Activated CD4-positive, alpha-beta T cell treated with anti-CD3 and anti-CD28 coated beads for 1 hour (primary cell): ENCODE data around the gene FAM9A.

ENCODE experiments used
- DNase-seq: peaks from one replicate; pipeline ENCODE4 v3.0.0-alpha.2; 2020

The FAM9A gene

GRCh38 chrX:8801041-8801599, at the start of gene FAM9A:
FAM9A (minus strand) TSS chrX:8801383; CDS start chrX:8800171, 1,212 bp downstream.
- DNase-seq, result no peak

GRCh38 chrX:8850478-8850877, 49.3 kb upstream of the FAM9A start:
- DNase-seq, result no peak

GRCh38 chrX:8849945-8850344, 48.8 kb upstream of the FAM9A start:
- DNase-seq, result no peak

GRCh38 chrX:8849458-8849857, 48.3 kb upstream of the FAM9A start:
- no peak for DNase-seq

- no peak for DNase-seq
Observed at GRCh38 chrX:8848911-8849310, 47.7 kb upstream of the FAM9A start.

GRCh38 chrX:8848441-8848840, 47.3 kb upstream of the FAM9A start:
- DNase-seq, result no peak

GRCh38 chrX:8847360-8847759, 46.2 kb upstream of the FAM9A start:
- DNase-seq, result no peak

GRCh38 chrX:8846266-8846665, 45.1 kb upstream of the FAM9A start:
- no peak for DNase-seq

GRCh38 chrX:8845469-8845868, 44.3 kb upstream of the FAM9A start:
- no peak for DNase-seq

- no peak for DNase-seq
Observed at GRCh38 chrX:8845060-8845459, 43.9 kb upstream of the FAM9A start.

GRCh38 chrX:8844157-8844556, 43.0 kb upstream of the FAM9A start:
- no peak for DNase-seq

GRCh38 chrX:8841911-8842310, 40.7 kb upstream of the FAM9A start:
- no peak for DNase-seq

GRCh38 chrX:8834392-8834791, 33.2 kb upstream of the FAM9A start:
- no peak for DNase-seq

GRCh38 chrX:8832582-8833378, 31.6 kb upstream of the FAM9A start:
- no peak for DNase-seq

GRCh38 chrX:8823698-8824097, 22.5 kb upstream of the FAM9A start:
- no peak for DNase-seq

- no peak for DNase-seq
Observed at GRCh38 chrX:8822002-8822401, 20.8 kb upstream of the FAM9A start.

GRCh38 chrX:8820910-8821527, 19.8 kb upstream of the FAM9A start:
- no peak for DNase-seq

GRCh38 chrX:8815460-8816065, 14.4 kb upstream of the FAM9A start:
- no peak for DNase-seq

- no peak for DNase-seq
Observed at GRCh38 chrX:8813036-8813435, 11.9 kb upstream of the FAM9A start.

GRCh38 chrX:8811611-8812010, 10.4 kb upstream of the FAM9A start:
- no peak for DNase-seq

GRCh38 chrX:8808661-8809060, 7.5 kb upstream of the FAM9A start:
- no peak for DNase-seq

GRCh38 chrX:8805974-8806373, 4.8 kb upstream of the FAM9A start:
- DNase-seq, result no peak

- no peak for DNase-seq
Observed at GRCh38 chrX:8805046-8805445, 3.9 kb upstream of the FAM9A start.

- no peak for DNase-seq
Observed at GRCh38 chrX:8803326-8803725, 2.1 kb upstream of the FAM9A start.
